Keratinocyte (primary cell): ENCODE measurements around the gene RBM4B. TPM values are rescaled to one million over a fixed set of nuclear protein-coding genes. Genes with fewer than 3 reads are reported as not detected.
A peak's percentile ranks its signal among the peaks of the same experiment; 100 is the strongest.

ENCODE experiments used
- DNase-seq: peaks from one replicate; pipeline ENCODE4 v3.0.0-alpha.2; 2011; ENCODE audit warnings: low read depth, missing footprints, low spot score
- FAIRE-seq: peaks from 2 replicates; lab custom pipeline; 2011; peaks lifted over from hg19 to GRCh38; lab: Jason Lieb, UNC
- H2AFZ ChIP-seq: 2 replicates; pipeline ENCODE4 v1.6.0; 2012; ENCODE audit warnings: low read length, control low read depth, inconsistent platforms; ENCODE audit not compliant: control insufficient read depth
- H3K27ac ChIP-seq: 2 replicates; pipeline ENCODE4 v1.5.1; 2011; ENCODE audit warnings: low read length; ENCODE audit not compliant: control insufficient read depth, insufficient read depth
- H3K27me3 ChIP-seq: 3 replicates; pipeline ENCODE4 v1.6.0; 2011; ENCODE audit warnings: low read length; ENCODE audit not compliant: control insufficient read depth, insufficient read depth; ENCODE audit errors: extremely low read depth
- H3K36me3 ChIP-seq, 2 experiments: 2 replicates in 1 of 2; 3 replicates in 1 of 2; pipeline ENCODE4 v1.5.1; 2011; ENCODE audit warnings: low read length in 2 of 2, mild to moderate bottlenecking in 1 of 2; ENCODE audit not compliant: control insufficient read depth in 2 of 2, insufficient read depth in 2 of 2; ENCODE audit errors: extremely low read depth in 1 of 2
- H3K4me1 ChIP-seq: 3 replicates; pipeline ENCODE4 v1.5.1; 2011; ENCODE audit warnings: low read length; ENCODE audit not compliant: control insufficient read depth, insufficient read depth; ENCODE audit errors: extremely low read depth
- H3K4me2 ChIP-seq: 3 replicates; pipeline ENCODE4 v1.6.0; 2011; ENCODE audit warnings: low read depth, low read length; ENCODE audit not compliant: control insufficient read depth, insufficient read depth; ENCODE audit errors: extremely low read depth
- H3K4me3 ChIP-seq, 3 experiments: fragments of 200-600 bp in 1 of 3; sonication (generic) in 1 of 3; 2 replicates in 2 of 3; 3 replicates in 1 of 3; pipeline ENCODE4 v1.5.1; 2011 to 2016; ENCODE audit warnings: low read length in 3 of 3, mild to moderate bottlenecking in 3 of 3, control low read depth in 2 of 3, inconsistent platforms in 1 of 3, low read depth in 1 of 3, mixed read lengths in 1 of 3, mixed run types in 1 of 3, moderate library complexity in 1 of 3; ENCODE audit not compliant: control insufficient read depth in 2 of 3, insufficient read depth in 2 of 3; ENCODE audit errors: extremely low read depth in 1 of 3
- H3K79me2 ChIP-seq: 2 replicates; pipeline ENCODE4 v1.6.0; 2012; ENCODE audit warnings: low read length; ENCODE audit not compliant: control insufficient read depth, insufficient read depth
- H3K9ac ChIP-seq: 3 replicates; pipeline ENCODE4 v1.6.0; 2011; ENCODE audit warnings: low read length; ENCODE audit not compliant: control insufficient read depth, insufficient read depth; ENCODE audit errors: extremely low read depth
- H3K9me1 ChIP-seq: 3 replicates; pipeline ENCODE4 v1.6.0; 2011; ENCODE audit warnings: low read length; ENCODE audit not compliant: control insufficient read depth, insufficient read depth; ENCODE audit errors: extremely low read depth
- H3K9me3 ChIP-seq: 2 replicates; pipeline ENCODE4 v1.5.1; 2012; ENCODE audit warnings: low read depth, low read length; ENCODE audit not compliant: control insufficient read depth
- H4K20me1 ChIP-seq: 3 replicates; pipeline ENCODE4 v1.6.0; 2011; ENCODE audit warnings: low read length; ENCODE audit not compliant: control insufficient read depth, insufficient read depth; ENCODE audit errors: extremely low read depth
- CTCF ChIP-seq, 3 experiments: IDR thresholded peaks in 1 of 3; conservative IDR thresholded peaks in 1 of 3; optimal IDR thresholded peaks in 1 of 3; 2 replicates in 2 of 3; 3 replicates in 1 of 3; pipeline versions ENCODE3 to v1.5.1; 2011; ENCODE audit warnings: low read length in 3 of 3, mild to moderate bottlenecking in 3 of 3, moderate library complexity in 2 of 3, control low read depth in 1 of 3, inconsistent platforms in 1 of 3; ENCODE audit not compliant: insufficient read depth in 2 of 3; ENCODE audit errors: extremely low read depth in 1 of 3
- EZH2 ChIP-seq: IDR thresholded peaks from one replicate; pipeline ENCODE4 v1.6.1; 2012; ENCODE audit warnings: inconsistent platforms, mild to moderate bottlenecking, low read length, moderate library complexity
- dilution Hi-C: fragments of 300-500 bp; cut with MboI; formaldehyde crosslinking; loops from one replicate; pipeline ENCODE4 v1.7.0; 2020; ENCODE audit warnings: low sequenced_read_pairs; ENCODE audit not compliant: extremely low pct_ligation_motif_present
- polyA plus RNA-seq, 5 experiments: library from polyadenylated mRNA; depleted of rRNA in 3 of 5; stranded (reverse) in 3 of 5; stranded (forward) in 1 of 5; unstranded in 1 of 5; fragments of >200 nt; gene quantifications; 1 replicate in 1 of 5; 2 replicates in 3 of 5; 3 replicates in 1 of 5; pipeline versions ENCODE4 v1.2.1 to v1.2.3, GENCODE V29; 2011 to 2012; ENCODE audit warnings: missing spikeins in 2 of 5, low read depth in 1 of 5, low replicate concordance in 1 of 5

Gene RBM4B
- polyA plus RNA-seq, 1 donor (not counting 4 experiments of a cell fraction or from before 2014, with no cell fraction given) = 20.9 TPM

- no peaks in the 10 kb centered on the region for H3K36me3 ChIP-seq
- H3K4me1 ChIP-seq = peaks cover 24% of the 10 kb centered on the region
These were observed 622 bp downstream of the RBM4B start for GRCh38 chr11:66676931-66677598.

GRCh38 chr11:66676282-66676919, 1.3 kb downstream of the RBM4B start:
- FAIRE-seq (peak; percentile 59), DNase-seq (no peak)
- Histone ChIP-seq H3K9me1 (no peaks in the 10 kb centered on the region), H3K27me3 (no peaks in the 10 kb centered on the region), H3K9me3 (no peaks in the 10 kb centered on the region), H3K4me2 (peak overlapping the region; percentile 100), H3K4me1 (peaks cover 24% of the 10 kb centered on the region), H4K20me1 (no peaks in the 10 kb centered on the region), H3K4me3 (peak overlapping the region in 2 of 3 experiments; percentile 67 to 75), H3K27ac (no peak overlapping the region), H2AFZ (no peak overlapping the region), H3K36me3 (no peaks in the 10 kb centered on the region), H3K9ac (no peak overlapping the region), H3K79me2 (peaks cover 29% of the 10 kb centered on the region)
- dilution Hi-C loops = loop anchor here (25.0 kb wide), 1 partner anchor 111 kb away; no protein-coding TSS in a partner anchor
- no peak for TF ChIP-seq EZH2
- TF ChIP-seq CTCF (optimal IDR thresholded peaks at IDR 0.05 in 1 of 3, IDR thresholded peaks at IDR 0.05 in 1 of 3, conservative IDR thresholded peaks at IDR 0.05 in 1 of 3; ENCODE audit: extremely low read depth in 1 of 3, insufficient read depth in 2 of 3, low read length in 3 of 3) = no peak

More at GRCh38 chr11:66676931-66677598, 622 bp downstream of the RBM4B start:
- Histone ChIP-seq H3K27me3 (no peaks in the 10 kb centered on the region), H3K9ac (peak overlapping the region; percentile 91), H3K9me1 (no peaks in the 10 kb centered on the region), H3K4me3 (peak overlapping the region; percentile 67 to 79 (median 75)), H3K27ac (peak overlapping the region; percentile 94), H3K79me2 (peaks cover 27% of the 10 kb centered on the region), H3K4me2 (peak overlapping the region; percentile 100), H4K20me1 (no peaks in the 10 kb centered on the region), H3K9me3 (no peaks in the 10 kb centered on the region), H2AFZ (peak overlapping the region; percentile 83)
- no peak for DNase-seq
- TF ChIP-seq CTCF (optimal IDR thresholded peaks at IDR 0.05 in 1 of 3, IDR thresholded peaks at IDR 0.05 in 1 of 3, conservative IDR thresholded peaks at IDR 0.05 in 1 of 3; ENCODE audit: extremely low read depth in 1 of 3, insufficient read depth in 2 of 3, low read length in 3 of 3) (no peak), EZH2 (no peak)
- FAIRE-seq = no peak
- dilution Hi-C loops = loop anchor here (25.0 kb wide), 1 partner anchor 110 kb away; no protein-coding TSS in a partner anchor
